SK-N-SH (cell line): ENCODE results near the gene PYGM.

ENCODE experiments used
- POLR2AphosphoS5 ChIP-seq: IDR thresholded peaks from 2 replicates; pipeline ENCODE4 v1.6.1; 2012; ENCODE audit warnings: low read depth, low read length
- TF ChIP-seq, protein P1 (sequence below): IDR thresholded peaks from 2 replicates; pipeline ENCODE4 v1.4.0; 2012; ENCODE audit warnings: low read depth, borderline replicate concordance

DNA sequence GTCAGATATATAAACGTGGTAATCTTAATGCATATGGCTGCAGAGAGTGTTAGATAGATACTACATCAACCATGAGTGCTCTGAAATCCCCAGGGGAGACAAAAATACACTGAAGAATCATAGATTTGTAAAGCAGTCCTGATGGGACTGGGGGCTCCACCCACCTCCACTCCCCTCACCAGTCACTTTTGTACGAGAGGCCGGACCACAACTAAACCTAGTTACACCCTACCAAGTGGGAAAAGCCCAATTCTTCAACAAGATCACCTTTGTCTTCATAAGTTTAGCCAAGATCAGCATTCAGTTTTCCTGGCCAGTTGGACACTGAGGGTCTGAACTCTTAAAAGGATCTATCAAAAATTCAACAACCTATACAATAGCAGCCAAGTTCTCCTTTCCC lies 17.1 kb upstream of the PYGM start:
- TF ChIP-seq, protein P1, sequence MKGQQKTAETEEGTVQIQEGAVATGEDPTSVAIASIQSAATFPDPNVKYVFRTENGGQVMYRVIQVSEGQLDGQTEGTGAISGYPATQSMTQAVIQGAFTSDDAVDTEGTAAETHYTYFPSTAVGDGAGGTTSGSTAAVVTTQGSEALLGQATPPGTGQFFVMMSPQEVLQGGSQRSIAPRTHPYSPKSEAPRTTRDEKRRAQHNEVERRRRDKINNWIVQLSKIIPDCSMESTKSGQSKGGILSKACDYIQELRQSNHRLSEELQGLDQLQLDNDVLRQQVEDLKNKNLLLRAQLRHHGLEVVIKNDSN: no peak
- no peak for TF ChIP-seq POLR2AphosphoS5
